RPMI7951 (cell line): ENCODE data around the gene VPS37B. TPM values are rescaled to one million over a fixed set of nuclear protein-coding genes. Genes with fewer than 3 reads are reported as not detected.

Experiments used
- total RNA-seq: library from RNA; depleted of rRNA; stranded (reverse); fragments of >200 nt; shearing (Covaris generic); gene quantifications from 2 replicates; pipeline ENCODE4 v1.2.3, GENCODE V29; 2014; rRNA removed

VPS37B gene
- total RNA-seq, 1 experiment from 2014 or later, result 35.8 TPM

Other genes starting within 250 kb of the VPS37B start
- gene HCAR2, start 192.8 kb downstream of the VPS37B start, total RNA-seq, result not detected in 2 replicates
- gene HCAR3, start 179.3 kb downstream of the VPS37B start, total RNA-seq, result not detected in 2 replicates
- gene HCAR1, start 165.3 kb downstream of the VPS37B start, total RNA-seq, result 1.2 and 1.3 TPM in 2 replicates
- 36.0 and 41.9 TPM in 2 replicates for gene DENR, start 143.3 kb downstream of the VPS37B start, total RNA-seq
- gene CCDC62, start 121.6 kb downstream of the VPS37B start, total RNA-seq, result 0.10 and 0.12 TPM in 2 replicates
- gene HIP1R, start 60.7 kb downstream of the VPS37B start, total RNA-seq, result 3.8 and 4.2 TPM in 2 replicates
- gene ABCB9, start 70.3 kb upstream of the VPS37B start, total RNA-seq, result 7.0 and 10.9 TPM in 2 replicates
- 5.7 and 8.4 TPM in 2 replicates for gene OGFOD2, start 79.1 kb upstream of the VPS37B start, total RNA-seq
- gene ARL6IP4, start 84.6 kb upstream of the VPS37B start, total RNA-seq, result 101 and 174 TPM in 2 replicates